Fibroblast of skin of right quadriceps (primary cell): ENCODE data around the gene NADK2.
A peak's percentile ranks its signal among the peaks of the same experiment; 100 is the strongest.
"Not testable (repeated sequence)": the region's sequence is repeated elsewhere in the genome, so short reads cannot be mapped to it uniquely, and the experiment has no call there.

Experiments
- DNase-seq: peaks from one replicate; pipeline ENCODE4 v3.0.0-alpha.2; 2013

NADK2 gene

GRCh38 chr5:36241631-36242533 lies at the start of gene NADK2:
NADK2 (minus strand) TSS chr5:36241925; CDS start chr5:36241798, 127 bp downstream.
- DNase-seq: peak; percentile 97

GRCh38 chr5:36285837-36286615 lies 44.3 kb upstream of the NADK2 start:
- no peak for DNase-seq

GRCh38 chr5:36283775-36284174 lies 42.0 kb upstream of the NADK2 start:
- DNase-seq: not testable (repeated sequence)

GRCh38 chr5:36281626-36282025 lies 39.9 kb upstream of the NADK2 start:
- DNase-seq: no peak

- DNase-seq: peak; percentile 55
These were observed 37.5 kb upstream of the NADK2 start for GRCh38 chr5:36279054-36279698.

GRCh38 chr5:36277521-36278176 lies 35.9 kb upstream of the NADK2 start:
- DNase-seq: no peak

GRCh38 chr5:36276864-36277263 lies 35.1 kb upstream of the NADK2 start:
- no peak for DNase-seq

GRCh38 chr5:36273809-36274526 lies 32.2 kb upstream of the NADK2 start:
- DNase-seq: no peak

GRCh38 chr5:36272136-36272690 lies 30.5 kb upstream of the NADK2 start:
- peak; percentile 9 for DNase-seq

- DNase-seq: no peak
These were observed 29.3 kb upstream of the NADK2 start for GRCh38 chr5:36270876-36271575.

- DNase-seq: no peak
These were observed 28.4 kb upstream of the NADK2 start for GRCh38 chr5:36270175-36270574.

- no peak for DNase-seq
These were observed 27.8 kb upstream of the NADK2 start for GRCh38 chr5:36269478-36269877.

- DNase-seq: no peak
These were observed 26.2 kb upstream of the NADK2 start for GRCh38 chr5:36267905-36268304.

GRCh38 chr5:36264202-36264760 lies 22.6 kb upstream of the NADK2 start:
- no peak for DNase-seq

- DNase-seq: no peak
These were observed 19.5 kb upstream of the NADK2 start for GRCh38 chr5:36261186-36261585.

GRCh38 chr5:36253575-36253974 lies 11.8 kb upstream of the NADK2 start:
- no peak for DNase-seq

- DNase-seq: no peak
These were observed 11.1 kb upstream of the NADK2 start for GRCh38 chr5:36252722-36253365.

GRCh38 chr5:36251218-36251617 lies 9.5 kb upstream of the NADK2 start:
- DNase-seq: no peak

- DNase-seq: no peak
These were observed 8.7 kb upstream of the NADK2 start for GRCh38 chr5:36250427-36250826.
